ENCODE data around the gene HBE1. TPM values are rescaled to one million over a fixed set of nuclear protein-coding genes. Genes with fewer than 3 reads are reported as not detected.
"Not testable (repeated sequence)": the region's sequence is repeated elsewhere in the genome, so short reads cannot be mapped to it uniquely, and the experiment has no call there.

Gene HBE1
- not detected for total RNA-seq
- long read RNA-seq, result 0 reads

- no peak within 1 kb of the TSS for H3K4me3 ChIP-seq
- no peak for DNase-seq
- H3K9me3 ChIP-seq, result no peaks in the 10 kb centered on the region
- H3K27ac ChIP-seq, result no peak within 1 kb of the TSS
- intact Hi-C loops (cut with DNase I), result no loop called here
- ATAC-seq, result no peak
- no peaks in the 10 kb centered on the region for H3K4me1 ChIP-seq
- TF ChIP-seq CTCF (IDR thresholded peaks at IDR 0.05), result no peak
- H3K27me3 ChIP-seq, result no peaks in the 10 kb centered on the region
- H3K36me3 ChIP-seq, result no peaks in the 10 kb centered on the region
Observed at GRCh38 chr11:5269715-5270147, at the start of gene HBE1. HBE1 (minus strand) TSS chr11:5269945; CDS start chr11:5269890, 55 bp downstream.

DNA sequence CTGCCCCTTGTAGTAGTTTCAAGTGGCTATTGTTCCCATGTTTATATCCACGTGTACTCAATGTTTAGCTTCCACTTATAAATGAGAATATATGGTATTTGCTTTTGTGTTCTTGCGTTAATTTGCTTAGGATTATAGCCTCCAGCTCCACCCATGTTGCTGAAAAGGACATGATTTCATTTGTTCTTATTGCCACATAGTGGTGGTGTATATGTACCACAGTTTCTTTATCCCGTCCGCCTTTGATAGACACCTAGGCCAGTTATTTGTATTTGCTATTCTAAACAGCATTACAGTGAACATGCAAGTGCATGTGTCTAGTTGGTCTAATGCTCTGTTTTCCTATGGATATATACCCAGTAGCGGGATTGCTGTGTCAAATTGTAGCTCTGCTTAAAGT, 47.5 kb upstream of the HBE1 start:
- no peaks in the 10 kb centered on the region for H3K27me3 ChIP-seq
- H3K36me3 ChIP-seq, result no peaks in the 10 kb centered on the region
- H3K4me1 ChIP-seq, result no peaks in the 10 kb centered on the region
- intact Hi-C loops (cut with DNase I), result no loop called here
- no peak overlapping the region for H3K4me3 ChIP-seq
- no peak for TF ChIP-seq CTCF (IDR thresholded peaks at IDR 0.05)
- no peaks in the 10 kb centered on the region for H3K9me3 ChIP-seq
- ATAC-seq, result no peak
- DNase-seq, result no peak
- no peak overlapping the region for H3K27ac ChIP-seq

DNA sequence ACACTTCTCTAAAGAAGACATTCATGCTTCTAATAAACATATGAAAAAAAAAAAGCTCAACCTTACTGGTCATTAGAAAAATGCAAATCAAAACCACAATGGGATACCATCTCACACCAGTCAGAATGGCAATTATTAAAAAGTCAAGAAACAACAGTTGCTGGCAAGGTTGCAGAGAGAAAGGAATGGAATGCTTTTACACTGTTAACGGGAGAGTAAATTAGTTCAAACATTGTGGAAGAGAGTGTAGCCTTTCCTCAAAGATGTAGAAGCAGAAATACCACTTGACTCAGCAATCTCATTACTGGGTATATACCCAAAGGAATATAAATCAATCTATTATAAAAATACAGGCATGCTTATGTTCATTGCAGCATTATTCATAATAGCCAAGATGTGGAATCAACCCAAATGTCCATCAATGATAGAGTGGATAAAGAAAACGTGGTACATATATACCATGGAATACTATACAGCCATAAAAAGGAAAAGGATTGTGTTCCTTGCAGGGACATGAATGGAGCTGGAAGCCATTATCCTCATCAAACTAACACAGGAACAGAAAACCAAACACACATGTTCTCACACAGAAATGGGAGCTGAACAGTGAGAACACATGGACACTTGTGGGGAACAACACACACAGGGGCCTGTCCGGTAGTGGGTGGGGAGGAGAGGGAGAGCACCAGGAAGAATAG, 43.7 kb upstream of the HBE1 start:
- H3K4me3 ChIP-seq; DNase-seq; H3K4me1 ChIP-seq; intact Hi-C loops (cut with DNase I); H3K27me3 ChIP-seq; H3K36me3 ChIP-seq; ATAC-seq; H3K27ac ChIP-seq; H3K9me3 ChIP-seq: not testable (repeated sequence)

DNA sequence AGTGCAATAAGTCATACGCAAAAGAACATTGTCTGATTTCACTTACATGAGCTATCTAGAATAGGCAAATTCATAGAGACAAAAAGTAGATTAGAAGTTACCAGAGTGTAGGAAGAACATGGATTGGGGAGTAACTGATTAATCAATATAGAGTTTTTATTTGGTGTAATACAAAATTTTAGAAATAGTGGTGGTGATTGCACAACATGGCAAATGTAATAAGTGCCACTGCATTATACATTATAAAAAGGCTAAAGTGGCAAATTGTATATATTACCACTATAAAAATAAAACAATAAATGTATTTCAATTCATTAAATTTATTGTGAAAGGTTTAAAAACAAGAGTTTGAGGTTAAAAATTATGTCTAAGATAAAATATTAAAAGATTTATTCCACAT, 40.7 kb upstream of the HBE1 start:
- intact Hi-C loops (cut with DNase I), result no loop called here
- ATAC-seq, result no peak

DNA sequence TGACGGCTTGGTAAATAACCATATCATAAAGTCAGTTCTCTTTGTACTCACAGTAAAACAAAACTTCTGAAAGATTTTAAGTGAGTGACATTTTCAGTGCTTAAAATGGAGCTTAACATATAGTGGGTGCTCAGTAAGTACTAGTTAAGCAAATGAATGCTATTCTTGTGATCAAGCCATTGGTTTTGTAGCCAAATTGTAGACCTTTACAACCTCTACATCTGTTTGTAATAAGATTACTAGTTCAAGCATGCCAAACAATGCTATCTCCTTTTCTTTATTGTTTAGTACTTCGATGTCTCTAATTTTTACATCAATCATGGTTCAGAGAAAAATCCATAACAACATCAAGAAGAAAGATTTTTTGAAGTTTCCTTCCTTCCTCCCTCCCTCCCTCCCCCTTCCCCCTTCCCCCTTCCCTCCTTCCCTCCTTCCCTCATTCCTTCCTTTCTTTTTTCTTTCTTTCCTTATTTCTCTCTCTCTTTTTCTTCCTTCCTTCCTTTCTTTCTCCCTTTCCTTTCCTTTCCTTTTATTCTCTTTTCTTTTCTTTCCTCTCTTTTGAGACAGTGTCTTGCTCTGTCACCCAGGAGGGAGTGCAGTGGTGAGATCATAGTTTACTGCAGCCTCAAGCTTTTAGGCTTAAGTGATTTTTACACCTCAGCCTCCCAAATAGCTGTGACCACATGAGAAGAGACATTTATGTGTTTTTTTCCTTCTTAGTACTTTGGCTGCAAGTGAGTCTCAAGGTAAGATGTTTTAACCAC, 37.7 kb upstream of the HBE1 start:
- Histone ChIP-seq H3K4me3 (no peak overlapping the region), H3K36me3 (no peaks in the 10 kb centered on the region), H3K27me3 (no peaks in the 10 kb centered on the region), H3K4me1 (no peaks in the 10 kb centered on the region), H3K9me3 (no peaks in the 10 kb centered on the region), H3K27ac (no peak overlapping the region)
- no peak for TF ChIP-seq CTCF (IDR thresholded peaks at IDR 0.05)
- DNase-seq (no peak), ATAC-seq (no peak)
- intact Hi-C loops (cut with DNase I), result no loop called here

More for the DNA sequence above, 40.7 kb upstream of the HBE1 start:
- Histone ChIP-seq H3K27me3 (no peaks in the 10 kb centered on the region), H3K36me3 (no peaks in the 10 kb centered on the region), H3K4me3 (no peak overlapping the region), H3K27ac (no peak overlapping the region), H3K4me1 (no peaks in the 10 kb centered on the region), H3K9me3 (no peaks in the 10 kb centered on the region)
- DNase-seq, result no peak
- no peak for TF ChIP-seq CTCF (IDR thresholded peaks at IDR 0.05)

DNA sequence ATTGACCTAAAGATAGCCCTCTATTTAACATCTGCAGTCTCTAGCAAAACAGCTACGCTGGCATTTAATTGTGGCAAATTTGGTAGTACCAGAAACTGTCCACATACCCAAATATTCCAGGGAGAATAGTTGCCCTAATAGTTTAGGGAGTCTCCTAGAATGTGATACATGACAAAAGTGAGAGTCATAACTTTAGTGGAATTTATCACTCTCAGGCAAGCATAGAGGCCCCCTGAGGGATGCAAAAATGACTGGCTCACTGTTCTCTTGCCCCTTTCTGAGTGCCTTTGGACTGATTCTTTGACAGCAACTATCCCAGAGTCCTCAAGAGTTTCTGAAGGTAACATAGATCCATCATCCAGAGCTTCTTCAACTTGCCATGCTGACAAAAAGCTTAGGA, 34.3 kb upstream of the HBE1 start:
- H3K9me3 ChIP-seq, result no peaks in the 10 kb centered on the region
- ATAC-seq (no peak), DNase-seq (no peak)
- TF ChIP-seq CTCF (IDR thresholded peaks at IDR 0.05), result no peak
- H3K36me3 ChIP-seq, result no peaks in the 10 kb centered on the region
- H3K27ac ChIP-seq, result no peak overlapping the region
- H3K27me3 ChIP-seq, result no peaks in the 10 kb centered on the region
- no peaks in the 10 kb centered on the region for H3K4me1 ChIP-seq
- H3K4me3 ChIP-seq, result no peak overlapping the region
- intact Hi-C loops (cut with DNase I), result no loop called here
